ENCODE measurements around the gene TTC7B.

Gene TTC7B

DNA sequence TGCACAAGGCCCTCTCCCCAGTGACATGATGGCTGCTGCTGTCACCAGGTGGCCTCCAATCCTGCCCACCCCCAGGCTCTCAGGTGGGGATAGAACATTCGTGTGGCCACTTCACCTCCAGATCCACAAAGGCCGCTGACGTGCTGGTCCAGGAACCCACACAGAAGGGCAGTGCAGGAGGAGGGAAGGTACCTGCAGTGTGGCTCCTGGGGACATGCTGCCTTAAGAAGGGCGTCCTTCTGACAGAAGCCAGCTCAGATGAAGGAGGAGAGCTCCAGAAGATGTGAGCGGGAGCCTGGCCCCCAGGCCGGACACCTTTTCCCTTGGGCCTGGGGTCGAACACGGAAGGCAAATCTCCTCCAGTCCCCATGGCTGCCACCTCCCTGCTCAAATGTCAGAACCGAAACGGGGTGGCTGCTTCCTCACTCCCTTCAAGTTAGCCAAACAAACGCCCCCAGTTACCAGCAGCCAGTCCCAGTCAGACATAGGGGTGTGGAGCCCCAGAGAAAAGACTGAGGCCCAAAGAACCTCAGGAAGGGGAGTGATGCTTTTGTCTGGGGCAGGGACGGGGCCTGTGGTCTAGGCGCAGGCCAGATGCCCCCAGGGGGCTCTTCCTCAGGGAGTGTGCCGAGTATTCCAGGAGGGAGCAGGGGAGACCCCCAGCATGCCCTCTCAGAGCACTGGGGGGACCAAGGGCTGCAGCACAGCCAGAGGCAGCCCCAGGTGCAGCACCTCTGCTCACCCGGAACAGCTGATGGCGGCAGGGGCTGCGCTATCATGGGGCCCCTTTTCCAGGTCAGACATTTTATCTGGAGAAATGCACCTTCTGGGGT lies 263.5 kb downstream of the TTC7B start:
- no peak for DNase-seq

DNA sequence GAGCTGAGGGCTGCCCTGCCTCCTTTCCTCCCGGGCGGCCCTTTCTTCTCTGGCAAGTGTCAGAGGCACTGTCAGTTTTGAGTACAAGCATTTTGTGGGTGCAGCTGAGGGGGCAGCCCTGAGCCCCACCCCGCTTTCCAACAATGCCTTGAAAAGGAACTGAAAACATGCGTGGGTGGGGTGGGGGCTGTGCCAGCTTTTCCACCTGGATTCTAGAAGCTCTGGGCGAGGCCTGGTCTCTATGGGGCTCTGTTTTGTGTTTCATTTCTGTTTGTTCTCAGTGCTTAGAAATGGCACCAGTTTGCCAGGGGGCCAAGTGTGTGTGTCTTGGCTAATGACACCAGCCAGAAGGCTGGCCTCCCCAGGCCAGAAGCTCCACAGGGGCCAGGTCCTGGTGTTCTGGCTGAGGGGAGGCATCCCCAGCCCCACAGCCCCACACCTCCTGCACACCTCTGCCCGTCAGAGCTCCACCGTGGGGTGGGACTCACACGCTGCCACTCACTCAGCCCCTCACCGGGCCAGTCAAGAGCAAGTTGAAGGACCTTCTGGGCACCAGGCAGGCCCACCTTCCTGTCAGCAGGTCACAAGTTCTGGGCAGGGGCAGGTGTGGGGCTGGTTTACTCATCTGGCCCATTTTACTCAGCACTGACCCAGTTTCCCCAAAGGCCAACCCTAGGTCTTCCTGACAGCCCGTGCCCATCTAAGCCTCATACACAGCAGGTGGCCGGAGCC lies 264.3 kb downstream of the TTC7B start:
- DNase-seq: no peak

DNA sequence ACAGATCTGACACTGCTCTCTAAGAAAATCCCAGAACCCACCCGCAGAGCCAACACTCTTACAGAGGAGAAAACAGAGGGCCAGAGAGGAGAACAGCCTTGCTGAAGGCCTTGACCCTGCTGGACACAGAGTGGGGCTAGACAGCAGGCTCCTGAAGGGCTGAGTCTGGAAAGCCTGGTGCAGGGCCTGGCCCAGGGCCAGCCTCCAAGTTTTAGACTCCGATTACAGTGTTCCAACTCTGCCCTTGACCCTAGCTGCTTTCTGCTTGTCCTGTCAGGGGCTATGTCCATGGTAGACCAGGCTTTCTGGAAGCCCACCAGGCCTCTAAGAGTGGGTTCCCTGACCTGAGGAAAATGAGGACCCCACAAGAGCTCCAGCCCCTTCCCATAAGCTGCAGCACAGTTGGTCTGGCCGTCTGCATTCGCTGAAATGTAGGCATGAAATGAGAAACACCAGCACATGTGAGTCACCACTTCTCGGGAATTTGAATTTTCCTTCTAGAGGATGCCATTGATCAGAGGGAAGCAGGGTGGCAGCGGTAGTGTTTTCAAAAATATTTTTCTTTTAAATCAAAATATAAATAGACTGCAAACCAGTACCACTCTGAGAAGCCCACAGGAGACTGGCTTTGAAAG lies 265.0 kb downstream of the TTC7B start:
- DNase-seq: no peak

DNA sequence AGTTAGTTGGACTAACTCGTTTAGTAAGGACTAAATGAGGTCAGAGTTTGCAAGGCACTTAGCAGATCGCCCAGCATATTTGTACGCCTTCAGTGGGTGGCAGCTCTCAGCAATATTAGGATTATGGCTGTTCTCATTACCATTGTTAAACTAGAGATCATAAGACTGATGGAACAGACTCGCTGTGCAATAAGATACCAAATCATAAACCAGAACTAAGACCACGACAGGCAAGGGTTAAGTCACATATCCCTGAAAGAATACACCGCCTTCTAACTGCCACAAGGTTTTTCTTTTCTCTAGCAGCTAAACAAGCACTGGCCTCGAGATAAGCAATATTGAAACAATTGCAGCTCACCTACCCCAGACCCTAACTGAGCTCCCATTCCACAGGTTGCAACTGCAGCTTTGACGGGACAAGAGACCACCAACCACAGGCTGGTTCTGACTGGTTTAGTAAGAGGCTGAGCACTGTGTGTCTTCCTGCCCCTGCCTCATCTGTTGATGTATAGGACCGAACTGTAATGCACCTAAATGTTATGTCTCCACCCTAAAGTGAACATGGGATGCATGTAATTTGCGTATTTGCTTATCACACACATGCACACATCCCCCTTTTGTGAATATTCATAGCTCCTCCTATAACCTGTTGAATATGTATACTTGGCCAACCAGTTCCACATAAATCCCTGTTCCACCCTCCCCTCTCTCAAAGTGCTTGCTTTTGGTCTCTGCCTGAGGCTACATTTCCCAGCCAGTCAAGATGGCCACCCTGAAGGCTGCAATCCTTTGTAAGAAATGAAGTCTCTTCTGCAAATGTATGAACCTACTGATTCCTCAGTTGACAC lies 266.2 kb downstream of the TTC7B start:
- DNase-seq: no peak

DNA sequence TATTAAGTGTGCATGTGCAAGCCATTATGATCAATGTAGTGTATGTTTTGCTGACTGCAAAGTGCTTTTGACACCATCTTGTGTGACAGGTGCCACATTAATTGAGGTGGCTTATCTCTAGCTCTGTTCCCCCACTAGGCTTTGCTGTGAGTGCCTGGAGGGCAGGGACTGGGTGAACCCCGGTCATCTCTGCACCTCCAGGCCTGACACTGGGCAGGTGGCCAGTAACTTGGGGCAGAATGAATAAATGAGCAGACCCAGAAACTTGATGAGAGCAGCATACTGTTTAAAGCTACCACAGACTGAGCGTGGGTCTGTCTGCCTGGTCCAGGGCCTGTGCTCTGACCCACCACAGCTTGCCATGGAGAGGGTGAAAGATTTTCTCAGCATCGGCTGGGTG lies 267.8 kb downstream of the TTC7B start:
- no peak for DNase-seq

DNA sequence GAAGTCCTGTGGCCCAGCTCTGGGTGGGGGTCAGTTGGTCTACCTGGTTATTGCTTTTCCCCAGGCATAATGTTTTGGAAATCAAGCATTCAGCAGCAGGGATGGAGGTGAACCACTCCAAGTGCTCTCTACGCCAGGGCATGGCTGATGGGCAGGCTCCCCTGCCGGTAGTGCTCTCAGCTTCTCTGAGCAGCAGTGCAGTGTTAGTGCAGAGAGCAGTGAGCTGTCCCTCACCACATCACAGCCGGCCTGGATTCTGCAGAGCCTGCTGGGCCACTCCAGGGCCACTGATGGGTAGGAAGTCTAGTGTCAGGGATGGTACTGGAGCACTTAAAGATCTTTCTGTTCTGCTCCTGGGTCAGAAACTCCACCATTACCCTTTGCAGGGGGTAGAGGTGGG lies 268.3 kb downstream of the TTC7B start:
- DNase-seq: no peak

DNA sequence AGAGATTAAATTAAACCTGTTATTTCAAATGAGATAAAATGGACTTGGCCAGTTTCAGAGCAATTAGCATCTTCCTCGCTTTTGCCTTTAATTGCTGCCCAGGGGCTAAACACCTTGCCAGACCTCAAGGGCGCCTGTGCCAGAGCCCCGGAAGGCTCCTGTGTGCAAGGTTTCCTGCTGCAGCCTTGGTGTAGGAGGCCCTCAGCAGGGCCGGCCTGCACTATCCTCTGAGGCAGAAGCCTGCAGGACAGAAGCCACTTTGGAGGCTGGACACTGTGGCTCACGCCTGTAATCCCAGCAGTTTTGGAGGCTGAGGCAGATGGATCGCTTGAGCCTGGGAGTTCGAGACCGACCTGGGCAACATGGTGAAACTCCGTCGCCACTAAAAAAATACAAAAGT lies 269.0 kb downstream of the TTC7B start:
- no peak for DNase-seq

DNA sequence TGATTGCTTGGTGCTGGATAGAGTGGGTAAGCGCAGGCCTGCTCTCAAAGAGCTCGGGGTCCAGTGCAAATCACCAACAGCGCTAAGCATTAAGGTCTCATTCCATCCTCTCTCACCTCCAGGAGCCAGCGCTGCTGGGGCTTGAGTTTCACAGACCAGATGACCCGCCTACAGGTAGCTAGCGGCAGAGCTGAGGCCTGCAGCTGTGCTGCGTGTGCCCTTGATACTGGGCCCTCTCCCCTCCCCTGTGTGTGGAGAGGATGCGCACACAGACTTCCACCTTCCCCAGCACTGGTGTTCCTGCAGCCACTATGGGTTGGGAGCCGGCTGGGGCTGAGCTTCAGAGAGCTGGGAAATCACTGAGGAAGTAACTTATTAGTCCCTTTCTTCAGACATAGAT lies 269.5 kb downstream of the TTC7B start:
- DNase-seq: no peak

DNA sequence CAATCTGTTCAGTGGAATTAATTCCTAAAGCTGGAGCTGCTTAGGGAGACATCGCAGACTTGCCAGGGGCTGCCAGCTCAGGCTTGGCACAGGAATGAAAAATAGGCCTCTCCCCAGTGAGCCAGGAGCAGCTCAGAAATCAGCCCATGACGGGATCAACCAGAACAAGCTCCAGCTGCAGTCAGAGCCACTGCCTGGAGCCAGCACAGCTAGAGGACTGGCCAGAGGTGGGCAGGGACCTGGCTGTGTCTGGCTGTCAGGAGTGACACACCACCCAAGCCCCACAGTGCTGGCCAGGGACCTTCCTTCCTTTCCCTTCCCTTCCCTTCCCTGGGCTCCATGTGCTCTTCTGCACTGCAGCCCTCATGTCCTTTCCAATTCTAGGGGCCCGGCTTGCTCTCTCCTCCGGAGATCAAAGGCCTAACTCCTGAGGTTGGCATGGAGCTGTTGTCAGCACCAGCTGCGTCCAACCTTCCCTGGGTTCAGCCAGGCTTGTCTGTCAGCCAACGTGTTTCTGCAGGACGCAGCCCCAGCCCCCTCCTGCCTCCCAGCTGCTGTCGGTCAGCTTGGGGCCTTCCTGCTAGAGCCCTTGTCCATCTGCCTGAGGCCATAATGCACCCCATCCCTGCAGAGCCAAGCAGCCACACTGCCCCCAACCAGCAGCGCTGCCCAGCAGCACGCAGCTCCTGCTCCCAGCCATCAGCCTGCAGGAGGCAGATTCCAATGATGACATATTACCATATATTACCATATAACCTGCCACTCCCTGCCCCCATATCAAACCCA lies 270.1 kb downstream of the TTC7B start:
- DNase-seq: no peak

DNA sequence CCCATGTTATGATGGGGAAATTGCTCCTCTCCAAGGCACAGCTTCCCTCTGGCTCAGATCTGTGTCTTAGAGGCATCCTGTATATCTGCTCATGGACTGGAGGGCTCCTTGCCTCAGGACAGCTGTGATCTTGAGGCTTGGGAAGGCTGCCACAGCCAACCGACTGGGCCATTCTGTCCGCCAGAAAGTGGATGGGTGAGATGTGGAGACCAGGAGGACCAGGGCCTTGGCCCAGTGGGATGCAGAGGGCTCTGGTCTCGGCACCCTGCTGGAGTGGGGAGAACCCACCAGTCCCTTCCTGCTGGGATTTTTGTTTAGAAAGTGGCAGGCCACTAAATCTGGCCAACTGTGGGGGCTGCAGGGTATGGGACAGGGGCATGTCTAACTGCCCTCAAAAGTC lies 270.8 kb downstream of the TTC7B start:
- DNase-seq: no peak

DNA sequence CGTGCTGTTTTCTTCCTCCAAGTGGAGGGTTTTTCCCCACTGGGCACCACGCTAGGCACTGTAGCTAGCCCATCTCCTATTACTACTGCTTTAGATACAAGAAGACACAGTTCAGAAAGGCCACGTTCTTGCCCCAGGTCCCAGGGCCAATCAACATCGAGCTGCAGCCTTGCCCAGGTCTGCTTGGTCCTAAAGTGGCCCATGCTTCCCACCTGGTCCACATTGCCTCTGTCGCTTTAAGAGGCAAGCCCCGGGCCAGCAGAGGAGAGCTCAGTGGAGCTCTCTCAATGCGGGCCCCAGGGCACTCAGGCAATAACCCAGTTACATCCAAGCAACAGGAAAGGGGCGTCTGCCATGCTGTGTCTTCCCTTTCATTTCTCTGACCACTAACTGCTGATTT lies 271.3 kb downstream of the TTC7B start:
- DNase-seq: no peak

DNA sequence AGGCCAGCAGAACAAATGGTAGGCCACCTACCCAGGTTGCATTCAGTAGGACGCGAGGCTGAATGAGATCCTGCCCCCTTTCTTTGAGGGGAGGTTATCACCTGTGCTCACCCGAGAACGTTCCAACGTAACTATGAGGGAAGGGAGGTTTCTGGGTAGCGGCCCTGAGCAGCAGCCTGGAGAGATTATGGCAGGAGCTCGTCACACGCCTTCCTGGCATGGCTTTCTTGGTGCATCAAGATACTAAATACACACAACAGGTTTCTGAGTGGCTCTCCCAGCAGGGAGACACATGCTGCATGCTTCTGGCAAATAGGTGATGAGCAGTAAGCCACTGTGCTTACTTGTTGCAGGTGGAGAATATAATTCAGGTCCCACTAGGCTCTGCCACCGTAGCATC lies 271.7 kb downstream of the TTC7B start:
- no peak for DNase-seq

DNA sequence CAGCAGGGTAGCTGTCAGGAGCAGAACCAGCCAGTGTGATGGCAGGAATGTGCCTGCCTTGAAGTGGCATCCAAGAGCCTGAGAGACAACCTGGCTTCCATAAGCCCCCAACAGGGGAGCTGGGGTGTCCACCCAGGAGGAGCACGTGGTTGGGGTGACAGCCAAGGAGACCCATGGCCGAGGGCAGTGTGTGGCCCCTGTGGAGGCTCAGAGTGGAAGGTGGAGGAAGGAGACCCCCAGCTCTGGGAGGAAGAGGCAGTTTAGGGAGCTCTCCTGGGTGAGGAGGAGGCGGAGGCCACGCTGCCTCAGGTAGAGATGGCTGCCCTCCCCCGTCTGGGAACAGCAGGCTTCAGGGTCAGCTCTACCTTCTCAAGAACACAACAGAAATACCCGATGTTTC lies 272.4 kb downstream of the TTC7B start:
- DNase-seq: no peak

DNA sequence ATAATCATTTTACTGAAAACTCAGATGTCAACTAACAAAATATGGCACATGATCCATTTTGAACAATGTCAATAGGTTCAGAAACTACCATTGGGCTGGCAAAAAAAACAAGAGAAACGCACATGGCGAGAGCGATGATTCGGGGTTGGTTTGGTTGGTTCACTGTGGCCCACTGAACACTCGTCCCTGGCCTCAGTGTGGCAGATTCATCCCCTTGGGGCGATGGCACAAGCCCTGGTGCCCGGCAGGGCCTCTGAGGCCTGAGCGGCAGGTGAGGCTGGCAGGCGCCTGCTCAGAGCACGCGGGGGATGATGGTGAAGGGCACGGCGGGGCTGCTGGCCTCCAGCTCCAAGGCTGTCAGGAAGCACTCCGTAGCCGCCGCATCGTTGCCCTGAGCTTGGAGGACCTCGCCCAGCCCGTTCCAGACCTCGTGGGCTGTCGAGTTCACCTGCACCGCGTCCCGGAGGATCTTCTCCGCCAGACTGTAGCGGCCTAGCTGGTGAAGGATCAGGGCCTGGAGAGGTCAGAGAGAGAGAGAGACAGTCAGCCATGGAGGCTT lies 275.1 kb downstream of the TTC7B start:
- DNase-seq: no peak

DNA sequence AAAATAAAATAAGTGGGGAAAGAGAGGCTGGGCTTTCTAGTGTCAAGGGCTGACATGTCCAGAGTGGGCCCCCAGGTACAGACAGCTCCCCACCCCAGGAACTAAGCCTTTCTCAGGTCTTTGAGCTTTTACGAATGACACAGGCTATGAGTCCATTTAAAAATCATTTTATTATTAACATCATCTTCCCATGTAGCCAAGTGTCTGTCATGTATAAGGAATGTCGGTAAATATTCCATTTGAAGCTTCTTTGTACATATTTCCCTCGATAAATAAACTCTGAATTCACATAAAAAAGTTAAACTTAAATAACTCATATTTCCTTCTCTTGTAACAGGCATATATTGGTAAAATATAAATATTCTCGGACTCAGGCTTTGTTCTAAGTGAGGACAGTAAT lies 275.8 kb downstream of the TTC7B start:
- no peak for DNase-seq

DNA sequence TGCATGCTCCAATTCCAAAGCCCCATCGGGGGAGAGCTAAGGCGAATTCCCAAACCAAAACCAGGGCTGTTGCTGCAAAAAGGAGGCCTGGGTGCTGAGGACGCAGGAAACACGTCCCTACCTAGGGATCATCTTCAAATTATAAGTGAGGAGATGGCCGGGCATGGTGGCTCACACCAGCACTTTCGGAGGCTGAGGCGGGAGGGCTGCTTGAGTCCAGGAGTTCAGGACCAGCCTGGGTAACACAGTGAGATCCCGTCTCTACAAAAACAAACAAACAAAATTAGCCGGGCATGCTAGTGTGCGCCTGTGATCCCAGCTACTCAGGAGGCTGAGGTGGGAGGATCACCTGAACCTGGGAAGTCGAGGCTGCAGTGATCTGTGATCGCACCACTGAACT lies 276.2 kb downstream of the TTC7B start:
- DNase-seq: no peak

DNA sequence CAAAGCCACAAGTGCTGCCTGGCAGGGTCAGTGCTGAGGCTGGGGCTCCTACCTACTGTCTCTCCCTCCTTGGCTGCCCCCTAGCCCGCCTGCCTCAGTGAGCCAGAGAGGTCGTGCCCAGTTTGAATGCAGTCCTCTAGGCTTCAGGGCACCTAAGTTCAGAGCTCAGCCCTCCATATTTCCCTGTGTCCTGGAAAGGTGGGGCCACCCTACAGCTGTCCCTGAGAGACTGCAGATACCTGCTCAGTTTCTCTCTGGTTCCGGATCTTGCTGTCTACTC lies 276.8 kb downstream of the TTC7B start:
- no peak for DNase-seq

DNA sequence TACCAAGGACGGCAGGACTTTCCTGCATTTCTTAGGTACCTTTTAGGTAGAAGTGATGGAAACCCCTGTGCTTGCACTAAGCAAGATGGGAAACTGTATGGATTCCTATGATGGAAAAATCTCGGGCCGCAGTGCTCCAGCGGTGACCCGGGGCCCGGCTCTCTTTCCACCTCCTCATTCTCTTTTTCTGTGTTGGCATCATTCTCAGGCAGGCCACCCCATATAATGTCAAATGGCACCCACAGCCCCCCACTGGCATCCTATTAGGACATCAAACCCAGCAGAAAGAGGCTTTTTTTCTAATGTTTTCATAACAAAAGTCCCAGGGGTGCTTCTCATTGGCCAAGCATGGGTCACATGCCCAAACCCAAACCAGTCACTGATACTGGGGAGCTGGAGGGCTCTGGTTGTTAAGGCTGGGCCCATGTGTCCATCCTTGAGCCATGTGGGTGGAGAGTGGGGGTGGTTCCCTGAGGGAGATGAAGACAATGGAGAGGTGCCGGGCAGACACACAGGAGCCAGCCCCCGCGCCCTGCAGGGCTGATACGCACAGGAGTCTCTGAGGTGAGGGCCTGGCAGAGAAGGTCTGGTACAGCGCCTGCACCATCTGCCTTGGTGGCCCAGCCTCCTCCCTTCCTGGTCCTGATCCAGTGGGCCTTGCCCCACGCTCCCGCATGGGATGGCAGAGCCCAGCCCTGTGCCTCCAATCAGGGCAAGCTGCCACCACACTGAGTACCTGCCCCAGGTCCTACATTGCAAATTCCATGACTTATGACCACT lies 277.3 kb downstream of the TTC7B start:
- no peak for DNase-seq

DNA sequence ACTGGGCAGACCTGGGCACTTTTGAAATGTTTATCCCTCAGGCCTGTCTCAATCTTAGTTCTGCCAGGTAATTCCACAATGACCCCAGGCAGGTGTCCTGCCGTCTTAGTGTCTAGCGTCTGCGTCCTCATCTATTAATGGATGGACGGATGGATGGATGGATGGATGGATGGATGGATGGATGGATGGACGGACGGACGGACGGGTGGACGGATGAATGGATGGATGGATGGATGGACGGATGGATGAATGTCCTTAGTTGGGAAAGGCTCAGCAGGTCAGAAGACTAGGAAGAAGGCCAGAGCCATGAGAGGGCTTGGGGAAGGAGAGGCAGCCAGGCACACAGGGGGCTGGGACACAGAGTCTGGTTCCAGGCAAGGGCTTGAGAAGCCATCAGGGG lies 278.1 kb downstream of the TTC7B start:
- no peak for DNase-seq

DNA sequence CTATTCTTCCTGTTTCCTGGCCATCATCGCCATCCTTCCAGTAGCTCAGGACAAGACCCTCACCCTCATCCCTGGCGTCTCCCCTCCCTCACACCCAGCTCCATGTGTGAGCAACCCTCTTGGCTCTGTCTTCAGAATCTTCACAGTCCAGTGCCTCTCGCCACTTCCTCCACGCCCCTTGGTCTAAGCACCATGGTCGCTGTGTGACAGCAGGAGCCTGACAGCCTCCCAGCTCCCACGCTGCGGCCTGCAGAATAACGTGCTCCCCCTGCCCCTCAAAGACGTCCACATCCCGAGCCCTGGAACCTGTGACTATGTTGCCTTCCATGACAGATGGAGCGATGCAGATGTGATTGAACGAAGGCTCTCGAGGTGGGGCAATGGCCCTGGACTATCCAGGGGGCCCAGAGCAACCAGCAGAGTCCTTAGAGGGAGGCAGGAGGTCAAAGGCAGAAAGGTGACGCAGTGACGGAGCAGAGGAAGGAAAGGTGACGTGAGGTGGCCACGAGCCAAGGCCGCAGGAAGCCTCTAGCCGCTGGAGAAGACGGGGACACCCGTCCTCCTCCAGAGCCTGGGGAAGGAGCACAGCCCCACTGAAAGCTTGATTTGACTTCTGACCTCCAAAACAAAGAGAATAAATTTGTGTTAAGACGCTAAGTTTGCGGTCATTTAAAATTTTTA lies 279.6 kb downstream of the TTC7B start:
- DNase-seq: no peak

DNA sequence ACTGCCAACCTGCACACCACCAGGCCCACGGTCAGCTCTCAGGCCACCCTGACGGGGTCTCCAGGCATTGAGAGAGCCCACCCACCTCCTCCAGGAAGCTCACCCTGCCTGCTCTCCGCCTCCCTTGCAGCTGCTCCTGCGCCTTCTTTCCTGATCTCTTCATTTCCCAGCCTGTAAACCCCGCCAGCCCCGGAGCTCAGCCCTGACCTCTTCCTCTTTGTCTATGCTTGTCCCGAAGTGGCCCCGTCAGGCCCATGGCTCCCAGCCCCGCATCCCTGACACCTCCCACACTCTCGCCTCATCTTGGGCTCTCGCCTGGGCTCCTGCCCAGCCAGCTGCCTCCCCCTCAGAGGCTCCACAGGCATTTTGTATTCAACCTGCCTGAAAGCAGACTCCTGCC lies 280.1 kb downstream of the TTC7B start:
- DNase-seq: no peak

All from activated CD4-positive, alpha-beta T cell treated with anti-CD3 and anti-CD28 coated beads for 1 hour (primary cell).